Inflammatory macrophage (primary cell): ENCODE measurements around the gene NOG.

Experiments used
- DNase-seq, 2 donors: peaks; one replicate each; pipeline ENCODE4 v3.0.0-alpha.2; 2020 to 2022

Gene NOG

GRCh38 chr17:56597495-56597990 lies 4.0 kb downstream of the NOG start:
- DNase-seq: no peak

- DNase-seq: no peak
Measured at GRCh38 chr17:56598466-56598865, 5.0 kb downstream of the NOG start.

DNA sequence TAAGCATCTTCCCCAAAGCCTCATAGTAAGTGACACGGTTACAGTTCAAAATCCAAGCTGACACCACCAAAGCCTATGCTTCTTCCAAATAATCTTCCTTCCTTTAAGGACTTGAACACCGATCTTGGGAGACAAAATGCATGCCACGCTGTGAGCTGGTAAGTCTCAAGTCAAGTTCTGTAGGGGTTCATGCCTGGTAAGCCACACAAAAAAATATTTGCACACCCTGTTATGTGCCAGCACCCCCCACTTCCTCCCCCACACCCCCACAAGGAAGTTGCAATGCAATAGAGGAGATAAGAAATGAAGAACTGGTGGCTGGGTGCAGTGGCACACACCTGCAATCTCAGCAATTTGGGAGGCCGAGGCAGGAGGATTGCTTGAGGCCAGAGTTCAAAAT lies 5.6 kb downstream of the NOG start:
- no peak for DNase-seq

DNA sequence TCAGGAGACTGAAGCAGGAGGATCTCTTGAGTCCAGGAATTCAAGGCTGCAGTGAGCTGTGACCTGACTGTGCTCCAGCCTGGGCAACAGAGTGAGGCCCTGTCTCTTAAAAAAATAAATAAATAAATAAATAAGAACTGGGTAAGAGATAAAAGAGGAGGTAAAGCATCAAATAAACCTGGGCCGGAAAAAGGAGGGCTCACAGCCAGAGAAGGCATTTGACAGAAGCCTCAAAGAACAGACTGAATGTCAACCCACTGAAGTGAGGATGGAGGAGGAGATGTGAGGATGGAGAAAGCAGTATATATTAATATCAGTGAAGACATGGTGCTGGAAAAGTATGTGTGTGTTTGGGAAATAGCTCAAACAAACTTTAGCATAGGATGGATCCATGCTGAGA lies 6.1 kb downstream of the NOG start:
- DNase-seq: no peak

- DNase-seq: peak; percentile 10 to 15
Measured at GRCh38 chr17:56600256-56600655, 6.8 kb downstream of the NOG start.

GRCh38 chr17:56601591-56601990 lies 8.1 kb downstream of the NOG start:
- DNase-seq: no peak

DNA sequence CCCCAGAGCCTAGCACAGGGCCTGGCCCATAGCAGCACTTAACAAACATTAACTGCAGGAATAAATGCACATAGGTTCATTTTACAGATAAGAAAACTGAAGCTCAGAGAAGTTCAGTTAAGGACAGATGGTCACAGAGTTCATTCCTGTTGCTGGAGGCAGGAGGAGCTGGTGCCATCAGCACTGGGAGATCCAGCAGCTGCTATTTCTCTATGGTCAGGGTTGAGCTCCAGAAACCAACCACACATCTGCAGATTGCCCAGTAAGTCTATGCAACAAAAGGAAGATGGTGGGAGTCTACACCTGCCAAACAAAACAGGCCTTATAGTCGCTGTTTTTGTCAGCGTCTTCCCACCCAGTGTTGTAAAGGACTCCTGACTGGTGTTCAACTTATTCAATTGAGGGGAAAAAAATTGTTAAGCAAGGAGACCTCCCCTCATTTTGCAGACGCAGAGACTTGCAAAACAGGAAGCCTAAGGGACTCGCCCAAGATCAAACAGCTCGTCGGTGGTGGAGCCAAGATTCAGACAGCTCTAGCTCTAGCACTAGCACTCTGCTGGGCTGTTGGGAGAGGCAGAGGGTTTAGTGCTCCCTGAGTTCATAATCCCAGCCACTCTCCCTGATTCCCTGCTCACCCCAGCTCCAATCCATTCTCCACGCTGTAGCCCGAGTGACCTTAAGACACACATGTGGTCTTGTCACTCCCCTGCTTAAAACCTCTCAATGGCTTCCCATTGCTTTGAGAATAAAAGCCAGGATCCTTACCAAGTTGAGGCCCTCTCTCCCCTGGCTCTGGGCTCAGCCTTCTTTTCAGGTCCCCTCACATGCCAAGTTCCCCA lies 9.0 kb downstream of the NOG start:
- DNase-seq: no peak

DNA sequence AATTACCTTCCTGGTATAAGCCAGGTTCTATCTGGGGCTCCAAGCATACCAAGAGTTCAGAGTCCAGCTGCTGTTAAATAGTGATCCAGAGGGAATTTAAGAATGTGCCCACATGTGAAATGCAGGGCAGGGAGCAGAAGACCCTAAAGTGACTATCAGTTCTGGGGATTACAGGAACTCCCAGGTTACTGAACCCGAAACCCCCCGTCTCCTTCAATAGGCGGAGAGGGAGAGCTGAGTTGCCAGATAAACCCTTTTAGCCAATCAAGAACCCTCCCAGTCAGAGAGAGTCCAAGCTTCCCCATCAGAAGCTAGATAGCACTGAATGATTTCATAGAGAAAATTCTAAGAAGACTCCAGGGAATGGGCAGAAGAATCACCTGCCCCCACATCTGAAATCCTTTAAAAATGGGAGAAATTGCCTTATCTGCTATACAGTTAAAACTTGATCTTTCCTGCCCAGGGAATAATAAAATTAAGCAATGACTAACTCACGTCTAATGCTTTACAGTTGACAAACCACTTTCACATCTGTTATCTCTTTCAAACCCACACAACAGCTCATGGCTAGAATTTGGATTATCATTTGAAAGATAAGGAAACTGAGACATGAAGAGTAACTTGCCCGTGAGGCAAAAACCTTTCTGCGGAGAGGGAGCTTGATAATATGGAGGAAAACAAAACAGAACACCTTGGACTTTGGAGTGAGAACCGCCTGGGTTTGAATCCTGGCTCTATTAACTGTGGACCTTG lies 10.2 kb downstream of the NOG start:
- DNase-seq: no peak

DNA sequence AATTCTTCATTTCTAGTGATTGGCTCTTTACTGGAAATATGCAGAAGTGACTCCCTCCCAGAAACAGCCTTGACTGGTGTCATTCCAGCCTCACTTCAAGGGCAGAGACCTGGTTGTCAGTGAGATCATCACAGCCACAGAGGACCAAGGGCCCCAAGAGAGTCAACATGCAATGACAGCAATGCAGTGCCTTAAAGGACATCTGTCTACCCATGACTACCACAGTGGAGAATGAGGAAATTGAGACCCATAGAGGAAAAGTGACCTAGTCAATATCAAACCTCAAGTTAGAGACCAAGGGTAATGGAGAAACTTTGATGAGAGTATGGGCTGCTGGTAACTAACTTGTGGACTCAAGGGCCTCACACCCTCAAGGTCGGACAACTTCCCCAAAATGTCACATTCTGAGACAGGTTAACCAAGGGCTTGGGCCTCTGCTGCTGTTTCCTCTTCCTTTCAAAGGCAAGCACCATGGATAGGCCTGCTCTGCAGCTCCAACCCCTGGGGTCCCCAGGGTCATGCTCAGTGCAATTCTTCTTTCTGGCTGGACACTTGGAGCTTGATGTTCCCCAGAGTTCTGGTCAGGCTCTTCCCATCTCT lies 11.3 kb downstream of the NOG start:
- DNase-seq: no peak

- DNase-seq: no peak
Measured at GRCh38 chr17:56608944-56609343, 15.4 kb downstream of the NOG start.

DNA sequence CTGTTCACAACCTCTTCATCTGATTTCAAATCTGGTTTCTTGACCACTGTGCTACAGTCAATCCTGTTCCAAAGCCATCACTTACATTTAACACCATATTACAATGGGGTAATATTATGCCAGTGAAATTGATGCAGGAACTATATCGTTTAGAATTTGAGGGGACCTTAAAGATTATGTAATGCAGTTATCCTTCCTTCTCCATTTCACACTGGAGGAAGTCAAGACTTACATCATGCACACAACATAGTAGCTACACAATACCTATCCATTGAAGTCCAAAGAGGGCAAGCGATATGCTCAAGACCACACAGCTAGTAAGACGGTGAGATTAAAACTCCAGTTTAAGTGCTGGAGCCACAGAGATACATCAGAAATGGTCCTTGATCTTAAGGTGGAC lies 16.8 kb downstream of the NOG start:
- DNase-seq: peak in 1 of 2 donors; percentile 56

DNA sequence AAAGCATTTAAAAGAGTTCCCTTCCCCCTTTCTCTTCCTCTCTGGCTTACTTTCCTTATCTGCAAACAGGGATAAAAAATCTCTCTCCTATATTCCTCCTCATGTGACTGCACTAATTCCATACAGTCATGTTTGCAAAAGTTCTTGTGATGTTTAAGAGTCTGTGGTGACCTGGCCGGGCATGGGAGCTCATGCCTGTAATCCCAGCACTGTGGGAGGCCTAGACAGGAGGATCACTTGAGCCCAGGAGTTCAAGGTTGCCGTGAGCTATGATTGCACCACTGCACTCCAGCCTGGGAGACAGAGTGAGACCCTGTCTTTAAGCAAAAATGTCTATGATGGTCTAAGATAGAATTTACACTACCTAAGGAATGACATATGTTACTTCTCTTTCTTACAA lies 19.6 kb downstream of the NOG start:
- no peak for DNase-seq

- no peak for DNase-seq
Measured at GRCh38 chr17:56614522-56614921, 21.0 kb downstream of the NOG start.

DNA sequence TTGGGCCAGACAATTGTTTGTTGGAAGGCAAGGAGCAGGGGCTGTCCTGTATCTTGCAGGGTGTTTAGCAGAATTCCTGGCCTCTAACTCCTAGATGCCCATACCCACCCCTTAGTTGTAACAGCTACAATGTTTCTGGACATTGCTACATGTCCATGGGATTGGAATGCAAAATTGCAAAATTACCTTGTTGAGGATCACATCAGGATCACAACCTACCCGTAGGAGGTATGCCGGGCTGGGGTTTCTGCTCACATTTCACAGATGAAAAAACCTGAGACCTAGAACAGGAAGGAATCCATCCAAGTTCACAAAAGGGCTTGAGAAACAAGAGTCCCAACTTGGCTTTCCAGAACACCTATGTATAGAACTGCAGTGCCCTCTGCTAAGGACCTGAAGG lies 22.7 kb downstream of the NOG start:
- DNase-seq: no peak

DNA sequence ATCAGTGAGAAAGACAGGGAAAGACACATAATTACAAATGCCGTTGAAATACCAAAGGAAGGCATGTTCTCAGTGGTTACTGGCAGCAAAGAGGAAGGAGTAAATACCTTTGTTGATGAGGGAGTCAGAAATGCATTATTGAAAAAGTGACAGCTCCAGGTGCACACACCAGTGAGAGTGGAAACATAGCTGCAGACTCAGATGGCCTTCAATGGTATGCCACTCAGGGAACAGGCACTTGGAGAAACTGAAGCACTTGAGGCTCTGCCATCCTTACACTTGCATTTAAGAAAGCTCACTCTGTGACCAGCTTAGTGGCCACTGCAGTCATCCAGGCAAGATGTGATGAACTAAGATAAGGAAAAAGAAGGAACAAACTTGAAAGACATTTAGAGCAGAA lies 29.9 kb downstream of the NOG start:
- no peak for DNase-seq

- DNase-seq: peak; percentile 71 to 73
Measured at GRCh38 chr17:56624309-56624708, 30.8 kb downstream of the NOG start.

GRCh38 chr17:56624912-56625311 lies 31.4 kb downstream of the NOG start:
- DNase-seq: no peak

- DNase-seq: peak in 1 of 2 donors; percentile 15
Measured at GRCh38 chr17:56629531-56630075, 36.1 kb downstream of the NOG start.

GRCh38 chr17:56630202-56630601 lies 36.7 kb downstream of the NOG start:
- DNase-seq: no peak

- no peak for DNase-seq
Measured at GRCh38 chr17:56633681-56634080, 40.2 kb downstream of the NOG start.

- no peak for DNase-seq
Measured at GRCh38 chr17:56635641-56636040, 42.1 kb downstream of the NOG start.

GRCh38 chr17:56636265-56636664 lies 42.8 kb downstream of the NOG start:
- no peak for DNase-seq

DNA sequence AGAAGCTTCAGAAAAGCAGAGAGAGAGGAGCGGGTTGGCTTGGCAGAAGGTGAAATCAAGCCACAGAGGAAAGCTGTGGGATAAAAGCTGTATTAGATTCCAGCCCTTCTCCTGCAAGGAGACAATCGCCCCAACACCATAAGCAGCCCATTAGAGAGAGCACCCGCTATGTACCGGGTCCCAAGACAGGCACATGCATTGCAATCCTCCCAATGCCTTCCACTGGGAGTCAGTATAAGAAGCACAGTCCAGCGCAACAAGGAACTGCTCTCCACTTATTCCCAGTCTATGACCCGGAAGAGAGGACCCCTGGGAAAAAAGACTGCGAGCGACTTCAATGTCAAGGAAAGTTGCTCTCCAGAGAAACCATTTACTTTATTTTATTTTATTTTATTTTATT lies 43.8 kb downstream of the NOG start:
- DNase-seq: no peak
